ENCODE measurements around the gene ZBTB8B. TPM values are rescaled to one million over a fixed set of nuclear protein-coding genes. Genes with fewer than 3 reads are reported as not detected.

Gene ZBTB8B
- total RNA-seq, 1 donor from 2014 or later, result 1.9 TPM

DNA sequence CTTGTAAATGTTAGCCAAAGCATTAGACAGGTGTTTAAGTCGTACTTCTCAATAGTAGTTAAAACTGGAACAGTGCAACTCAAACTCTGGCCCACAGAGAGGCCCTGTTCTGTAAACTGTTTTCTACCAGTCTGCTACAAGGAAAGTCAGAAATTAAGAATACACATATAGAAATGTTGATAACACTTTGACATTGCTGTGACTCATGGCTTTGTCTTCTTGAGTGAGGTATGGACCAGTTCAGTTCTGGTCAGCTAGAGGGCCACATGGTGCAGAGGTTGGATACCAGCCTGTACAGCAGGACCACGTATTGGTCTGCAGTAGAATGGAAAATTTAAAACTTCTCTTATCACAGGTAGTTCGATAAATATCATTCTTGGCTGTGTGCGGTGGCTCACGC lies 22.3 kb downstream of the ZBTB8B start:
- H3K36me3 Mint-ChIP-seq, result peaks cover 12% of the 10 kb centered on the region
- DNase-seq (ENCODE audit: extremely low spot score, unreplicated experiment), result no peak
- peak overlapping the region; percentile 79 for H3K27ac Mint-ChIP-seq
- H3K4me3 Mint-ChIP-seq, result peak overlapping the region; percentile 47
- H3K27me3 Mint-ChIP-seq, result no peaks in the 10 kb centered on the region
- H3K9me3 Mint-ChIP-seq, result no peaks in the 10 kb centered on the region
- peaks cover 7% of the 10 kb centered on the region for H3K4me1 Mint-ChIP-seq (ENCODE audit: unreplicated experiment)
- TF ChIP-seq, protein P1, sequence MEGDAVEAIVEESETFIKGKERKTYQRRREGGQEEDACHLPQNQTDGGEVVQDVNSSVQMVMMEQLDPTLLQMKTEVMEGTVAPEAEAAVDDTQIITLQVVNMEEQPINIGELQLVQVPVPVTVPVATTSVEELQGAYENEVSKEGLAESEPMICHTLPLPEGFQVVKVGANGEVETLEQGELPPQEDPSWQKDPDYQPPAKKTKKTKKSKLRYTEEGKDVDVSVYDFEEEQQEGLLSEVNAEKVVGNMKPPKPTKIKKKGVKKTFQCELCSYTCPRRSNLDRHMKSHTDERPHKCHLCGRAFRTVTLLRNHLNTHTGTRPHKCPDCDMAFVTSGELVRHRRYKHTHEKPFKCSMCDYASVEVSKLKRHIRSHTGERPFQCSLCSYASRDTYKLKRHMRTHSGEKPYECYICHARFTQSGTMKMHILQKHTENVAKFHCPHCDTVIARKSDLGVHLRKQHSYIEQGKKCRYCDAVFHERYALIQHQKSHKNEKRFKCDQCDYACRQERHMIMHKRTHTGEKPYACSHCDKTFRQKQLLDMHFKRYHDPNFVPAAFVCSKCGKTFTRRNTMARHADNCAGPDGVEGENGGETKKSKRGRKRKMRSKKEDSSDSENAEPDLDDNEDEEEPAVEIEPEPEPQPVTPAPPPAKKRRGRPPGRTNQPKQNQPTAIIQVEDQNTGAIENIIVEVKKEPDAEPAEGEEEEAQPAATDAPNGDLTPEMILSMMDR (conservative IDR thresholded peaks at IDR 0.05), result no peak

DNA sequence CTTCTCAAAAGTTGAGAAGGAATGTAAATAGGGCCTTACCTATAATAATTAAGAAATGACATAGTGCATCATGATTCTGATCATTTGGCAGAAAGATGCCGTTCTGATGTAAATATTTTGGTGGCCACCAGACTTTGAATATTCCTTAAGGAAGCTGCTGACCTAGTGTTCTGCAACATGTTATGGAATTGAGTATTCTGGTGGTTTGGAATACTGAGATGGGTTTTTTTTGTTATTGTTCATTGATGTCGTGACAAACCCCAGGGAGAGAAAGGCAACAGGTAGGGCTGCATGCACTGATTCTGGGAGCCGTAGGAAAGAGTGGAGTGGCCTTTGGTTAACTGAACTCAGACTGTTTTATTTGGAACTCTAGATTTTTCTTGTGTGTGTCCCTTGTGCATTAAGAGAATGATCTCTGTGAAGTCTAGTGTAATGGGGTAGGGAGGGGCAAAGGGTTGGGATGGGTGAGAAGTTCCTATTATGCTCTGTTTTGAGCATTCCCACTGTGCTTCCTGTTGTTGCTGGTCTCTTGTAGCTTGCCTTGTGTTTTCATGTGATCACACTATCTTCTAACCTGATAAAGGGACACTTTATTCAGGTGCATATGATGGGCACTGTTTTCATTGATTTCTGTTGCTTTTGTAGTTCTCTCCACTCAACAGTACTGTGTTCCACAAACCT lies 25.0 kb downstream of the ZBTB8B start:
- H3K27ac Mint-ChIP-seq, result no peak overlapping the region
- TF ChIP-seq, protein P1 (conservative IDR thresholded peaks at IDR 0.05), result no peak

DNA sequence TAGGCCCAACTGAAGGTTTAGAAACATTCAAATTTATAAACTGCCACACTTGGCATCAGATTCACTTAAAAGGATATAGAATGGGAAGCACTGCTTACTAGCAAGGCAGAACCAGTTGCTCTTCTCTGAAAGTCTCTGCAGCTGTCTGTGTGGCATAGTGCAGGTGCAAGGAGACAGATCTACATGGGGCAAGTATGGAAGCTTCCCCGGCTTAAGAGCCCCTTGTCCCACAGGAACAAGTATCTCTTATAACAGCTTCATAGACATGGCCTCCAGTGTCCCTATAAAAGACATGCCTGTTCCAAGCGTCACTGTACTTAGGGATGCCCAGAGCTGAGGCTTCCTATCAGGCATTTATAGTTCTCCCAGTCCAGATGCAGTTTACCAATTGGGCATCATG lies 26.5 kb downstream of the ZBTB8B start:
- no peaks in the 10 kb centered on the region for H3K27me3 Mint-ChIP-seq
- no peaks in the 10 kb centered on the region for H3K9me3 Mint-ChIP-seq
- no peak overlapping the region for H3K4me3 Mint-ChIP-seq
- H3K4me1 Mint-ChIP-seq (ENCODE audit: unreplicated experiment), result peaks cover 17% of the 10 kb centered on the region
- DNase-seq (ENCODE audit: extremely low spot score, unreplicated experiment), result no peak
- H3K27ac Mint-ChIP-seq, result no peak overlapping the region
- TF ChIP-seq, protein P1 (conservative IDR thresholded peaks at IDR 0.05), result no peak
- H3K36me3 Mint-ChIP-seq, result peaks cover 12% of the 10 kb centered on the region

More for the DNA sequence above, 25.0 kb downstream of the ZBTB8B start:
- Mint-ChIP-seq H3K4me1 (ENCODE audit: unreplicated experiment) (peaks cover 15% of the 10 kb centered on the region), H3K36me3 (peaks cover 12% of the 10 kb centered on the region), H3K27me3 (no peaks in the 10 kb centered on the region), H3K4me3 (no peak overlapping the region), H3K9me3 (no peaks in the 10 kb centered on the region)
- no peak for DNase-seq (ENCODE audit: extremely low spot score, unreplicated experiment)

DNA sequence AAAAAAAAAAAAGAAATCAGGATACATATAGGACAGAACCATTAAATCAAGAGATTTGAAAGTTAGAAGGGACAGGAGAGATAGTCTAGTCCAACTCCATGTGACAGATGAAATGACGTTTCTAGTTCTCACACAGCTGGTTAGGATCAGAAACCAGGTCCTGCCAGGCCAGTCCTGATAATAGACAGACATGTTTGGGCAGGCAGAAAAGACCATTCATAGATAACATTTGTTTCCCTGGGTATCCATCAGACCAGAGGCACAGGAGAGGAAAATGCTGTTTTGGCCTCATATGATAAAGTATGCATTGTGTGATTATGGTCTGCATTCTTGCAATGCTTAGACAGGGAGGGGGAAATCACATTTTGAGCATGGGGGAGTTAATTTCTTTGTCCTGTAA lies 29.3 kb downstream of the ZBTB8B start:
- Mint-ChIP-seq H3K4me1 (ENCODE audit: unreplicated experiment) (peaks cover 18% of the 10 kb centered on the region), H3K27me3 (no peaks in the 10 kb centered on the region), H3K4me3 (peak overlapping the region; percentile 55), H3K27ac (peak overlapping the region; percentile 79), H3K9me3 (no peaks in the 10 kb centered on the region), H3K36me3 (peaks cover 7% of the 10 kb centered on the region)
- no peak for DNase-seq (ENCODE audit: extremely low spot score, unreplicated experiment)
- TF ChIP-seq, protein P1 (conservative IDR thresholded peaks at IDR 0.05), result no peak

DNA sequence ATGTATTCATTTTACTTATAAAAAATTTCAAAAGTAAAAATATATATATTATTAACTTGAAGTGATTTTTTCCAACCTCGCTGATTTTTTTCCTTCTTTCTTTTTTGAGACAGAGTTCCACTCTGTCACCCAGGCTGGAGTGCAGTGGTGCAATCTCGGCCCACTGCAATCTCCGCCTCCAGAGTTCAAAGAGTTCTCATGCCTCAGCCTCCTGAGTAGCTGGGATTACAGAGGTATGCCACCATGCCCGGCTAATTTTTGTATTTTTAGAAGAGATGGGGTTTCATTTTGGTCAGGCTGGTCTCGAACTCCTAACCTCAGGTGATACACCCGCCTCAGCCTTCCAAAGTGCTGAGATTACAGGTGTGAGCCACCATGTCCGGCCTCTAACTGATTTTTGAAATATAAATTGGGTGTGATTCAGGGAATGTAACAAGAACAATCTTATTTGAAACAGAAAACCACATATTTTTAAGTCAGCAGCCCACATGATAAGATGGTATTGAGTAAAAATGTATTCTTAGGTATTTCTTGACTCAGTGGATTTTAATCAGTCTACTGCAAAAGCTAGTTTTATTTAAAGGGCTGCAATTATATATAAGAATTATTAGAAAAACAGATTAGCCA lies 30.0 kb downstream of the ZBTB8B start:
- no peak for DNase-seq (ENCODE audit: extremely low spot score, unreplicated experiment)
- H3K27me3 Mint-ChIP-seq, result no peaks in the 10 kb centered on the region
- H3K9me3 Mint-ChIP-seq, result no peaks in the 10 kb centered on the region
- no peak overlapping the region for H3K4me3 Mint-ChIP-seq
- TF ChIP-seq, protein P1 (conservative IDR thresholded peaks at IDR 0.05), result no peak
- H3K4me1 Mint-ChIP-seq (ENCODE audit: unreplicated experiment), result peaks cover 18% of the 10 kb centered on the region
- H3K36me3 Mint-ChIP-seq, result peaks cover 4% of the 10 kb centered on the region
- H3K27ac Mint-ChIP-seq, result peak overlapping the region; percentile 85
